HTR-8/SVneo (cell line): ENCODE results near the gene ZNF593OS.

Experiments used
- DNase-seq: peaks from one replicate; pipeline ENCODE4 v3.0.0; 2011; ENCODE audit warnings: low spot score, mixed read lengths; ENCODE audit not compliant: insufficient read length
- FAIRE-seq: peaks from 2 replicates; lab custom pipeline; 2011; peaks lifted over from hg19 to GRCh38; lab: Jason Lieb, UNC

Gene ZNF593OS

DNA sequence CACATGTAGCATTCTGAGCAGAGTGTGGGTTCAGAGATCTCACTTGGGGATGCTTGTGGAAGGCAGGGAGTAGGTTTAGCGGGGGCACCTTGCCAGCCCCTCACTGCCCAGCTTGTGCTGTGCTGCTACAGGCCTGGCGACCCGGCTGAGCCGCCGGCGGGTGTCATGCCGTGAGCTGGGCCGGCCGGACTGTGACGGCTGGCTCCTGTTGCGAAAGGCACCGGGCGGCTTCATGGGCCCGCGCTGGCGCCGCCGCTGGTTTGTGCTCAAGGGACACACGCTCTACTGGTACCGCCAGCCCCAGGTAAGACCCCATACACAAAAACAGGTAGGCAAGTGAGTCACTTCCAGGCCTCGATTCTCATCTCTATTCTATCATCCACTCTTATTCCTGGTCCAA lies 13.3 kb upstream of the ZNF593OS start:
- no peak for DNase-seq

DNA sequence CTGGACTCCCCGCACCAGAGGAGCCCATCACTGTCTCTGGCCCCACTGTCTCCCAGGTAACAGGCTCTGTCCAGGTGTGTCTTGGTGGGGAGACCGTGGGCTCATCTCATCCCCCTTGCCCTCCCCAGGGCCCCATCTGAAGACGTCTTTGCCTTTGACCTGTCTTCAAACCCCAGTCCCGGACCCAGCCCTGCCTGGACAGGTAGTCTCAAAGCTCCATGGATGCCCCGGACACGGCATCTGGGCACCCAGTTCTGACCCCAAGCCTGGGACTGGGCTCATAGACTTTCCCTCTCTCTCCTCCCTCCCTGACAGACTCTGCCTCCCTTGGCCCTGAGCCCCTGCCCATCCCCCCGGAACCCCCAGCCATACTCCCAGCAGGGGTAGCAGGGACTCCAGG lies 12.5 kb upstream of the ZNF593OS start:
- no peak for FAIRE-seq
- no peak for DNase-seq

More for the DNA sequence above, 13.3 kb upstream of the ZNF593OS start:
- no peak for FAIRE-seq

DNA sequence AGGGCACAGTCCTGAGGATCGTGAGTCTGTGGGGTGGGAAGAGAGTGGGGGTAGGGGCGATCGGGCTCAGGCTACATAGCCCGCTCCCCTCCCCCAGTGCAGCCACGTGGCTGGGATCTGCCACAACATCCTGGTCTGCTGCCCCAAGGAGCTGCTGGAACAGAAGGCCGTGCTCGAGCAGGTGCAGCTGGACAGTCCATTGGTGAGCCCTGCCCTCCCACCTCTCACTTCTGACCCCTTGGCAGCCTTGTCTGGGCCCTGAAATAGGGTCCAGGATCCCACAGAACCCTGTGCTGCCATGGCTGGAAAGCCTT lies 10.7 kb upstream of the ZNF593OS start:
- FAIRE-seq (no peak), DNase-seq (no peak)

DNA sequence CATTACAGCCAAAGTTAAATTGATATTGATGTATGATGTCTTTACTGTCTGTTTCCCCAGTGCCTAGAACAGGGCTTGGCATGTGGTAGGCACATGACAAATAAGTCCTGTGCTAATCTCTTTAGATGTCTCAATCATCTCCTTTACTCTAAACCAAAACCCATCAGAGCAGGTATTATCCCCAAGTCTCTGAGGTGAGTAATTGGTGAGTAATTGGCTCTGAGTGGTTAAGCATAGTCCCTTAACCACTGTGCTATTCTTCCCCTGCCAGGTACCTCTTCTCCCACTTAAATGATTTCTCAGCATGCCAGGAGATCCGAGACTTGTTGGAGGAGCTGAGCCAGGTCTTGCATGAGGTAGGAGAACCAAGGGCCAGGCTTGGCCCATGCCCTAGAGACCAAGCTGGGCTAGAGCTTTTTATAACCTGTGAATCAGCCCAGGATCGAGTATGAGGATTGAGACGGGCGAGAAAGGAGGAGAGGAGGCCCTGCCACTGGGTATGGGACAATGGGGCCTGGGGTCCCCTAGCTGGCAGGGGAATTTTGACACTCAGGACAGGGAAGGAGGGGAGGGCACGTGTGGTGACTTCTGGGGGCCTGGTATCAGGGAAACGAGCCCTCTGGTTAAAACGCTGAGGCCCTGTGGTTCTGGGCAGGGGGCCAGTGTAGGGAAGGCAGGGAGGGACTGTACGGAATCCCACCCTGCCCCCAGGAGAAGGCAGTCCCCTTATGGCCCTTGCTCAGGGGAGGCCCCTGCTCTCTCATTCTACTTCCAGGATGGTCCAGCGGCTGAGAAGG lies 10.2 kb upstream of the ZNF593OS start:
- DNase-seq (no peak), FAIRE-seq (no peak)

DNA sequence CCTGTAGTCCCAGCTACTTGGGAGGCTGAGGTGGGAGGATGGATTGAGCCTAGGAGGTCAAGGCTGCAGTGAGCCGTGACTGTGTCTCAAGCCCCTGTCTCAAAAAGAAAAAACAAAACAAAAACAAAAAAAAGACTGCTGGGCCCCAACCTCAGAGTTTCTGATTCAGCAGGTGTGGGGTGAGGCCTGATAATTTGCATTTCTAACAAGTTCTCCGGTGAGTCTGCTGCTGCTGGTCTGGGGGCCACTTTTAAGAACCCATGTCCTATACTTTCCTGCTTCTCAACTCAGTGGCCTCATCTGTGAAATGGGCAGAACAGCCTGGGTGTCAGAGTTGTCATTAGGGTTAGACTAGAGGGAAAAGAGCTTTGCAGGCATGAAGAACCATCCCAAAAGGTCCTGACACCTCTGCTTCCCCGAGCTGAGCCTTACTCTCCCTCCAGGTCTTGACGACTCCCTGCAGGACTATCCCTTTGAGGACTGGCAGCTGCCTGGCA lies 8.4 kb upstream of the ZNF593OS start:
- DNase-seq (no peak), FAIRE-seq (no peak)

- DNase-seq (no peak), FAIRE-seq (no peak)
Measured at GRCh38 chr1:26177182-26177684, 5.6 kb upstream of the ZNF593OS start, which contains the start of gene CNKSR1. CNKSR1 (plus strand) TSS chr1:26177491; CDS start chr1:26177548, 57 bp downstream.

- FAIRE-seq, result no peak
- DNase-seq, result no peak
Measured at GRCh38 chr1:26175346-26175745, 3.7 kb upstream of the ZNF593OS start.

GRCh38 chr1:26170472-26170821 lies 1.2 kb downstream of the ZNF593OS start:
- no peak for FAIRE-seq
- no peak for DNase-seq

- FAIRE-seq, result peak; percentile 97
- DNase-seq, result peak; percentile 94
Measured at GRCh38 chr1:26169669-26170471, 1.8 kb downstream of the ZNF593OS start, which contains the start of gene ZNF593. ZNF593 (plus strand) TSS chr1:26169908; CDS start chr1:26169984, 76 bp downstream.

DNA sequence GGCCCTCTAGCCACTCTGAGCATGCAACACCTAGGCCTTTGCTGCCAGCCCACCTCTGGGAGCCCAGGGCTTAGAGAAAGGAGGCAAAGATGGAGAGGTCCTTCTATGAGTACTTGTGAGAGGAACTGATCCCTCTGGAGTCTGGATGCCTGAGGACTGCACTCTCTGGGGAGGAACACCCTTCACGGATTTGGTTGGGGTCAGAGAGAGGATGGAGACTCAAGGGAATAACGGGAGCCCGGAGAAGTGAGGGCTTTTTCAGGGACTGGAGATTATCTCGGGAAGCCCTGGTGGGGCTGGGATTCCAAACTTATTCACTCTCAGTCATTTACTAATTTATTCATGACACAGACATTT lies 2.5 kb downstream of the ZNF593OS start:
- FAIRE-seq (no peak), DNase-seq (no peak)

- no peak for DNase-seq
- no peak for FAIRE-seq
Measured at GRCh38 chr1:26168410-26169197, 3.0 kb downstream of the ZNF593OS start, which contains the start of gene C1orf232. C1orf232 (minus strand) TSS chr1:26168963; CDS start chr1:26168499, 464 bp downstream.

DNA sequence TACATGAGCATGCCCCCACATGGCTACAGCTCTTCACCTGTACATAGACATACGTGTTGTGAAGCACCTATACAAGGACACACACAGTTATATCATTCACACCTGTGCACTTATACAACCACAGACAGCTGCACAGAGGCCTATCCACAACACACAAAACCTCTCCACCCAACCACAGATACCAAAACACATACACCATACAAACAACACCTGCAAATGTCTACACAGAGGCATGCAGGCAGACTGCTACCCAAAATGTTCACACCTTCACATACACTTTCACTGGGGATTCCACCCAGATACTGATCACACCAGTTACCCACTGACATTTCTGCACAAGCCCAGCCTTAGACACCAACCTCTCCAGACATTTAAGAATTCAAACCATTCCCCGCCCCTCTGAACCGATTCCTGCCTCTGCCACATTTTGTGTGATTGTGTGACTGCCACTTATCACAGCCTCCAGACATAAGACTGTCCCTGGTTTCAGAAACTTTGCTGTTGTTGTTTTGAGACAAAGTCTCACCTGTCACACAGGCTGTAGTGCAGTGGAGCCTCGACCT lies 4.8 kb downstream of the ZNF593OS start:
- FAIRE-seq (no peak), DNase-seq (no peak)

- FAIRE-seq (no peak), DNase-seq (no peak)
Measured at GRCh38 chr1:26164861-26165842, 6.5 kb downstream of the ZNF593OS start.

GRCh38 chr1:26164036-26164860 lies 7.4 kb downstream of the ZNF593OS start:
- FAIRE-seq (no peak), DNase-seq (no peak)

DNA sequence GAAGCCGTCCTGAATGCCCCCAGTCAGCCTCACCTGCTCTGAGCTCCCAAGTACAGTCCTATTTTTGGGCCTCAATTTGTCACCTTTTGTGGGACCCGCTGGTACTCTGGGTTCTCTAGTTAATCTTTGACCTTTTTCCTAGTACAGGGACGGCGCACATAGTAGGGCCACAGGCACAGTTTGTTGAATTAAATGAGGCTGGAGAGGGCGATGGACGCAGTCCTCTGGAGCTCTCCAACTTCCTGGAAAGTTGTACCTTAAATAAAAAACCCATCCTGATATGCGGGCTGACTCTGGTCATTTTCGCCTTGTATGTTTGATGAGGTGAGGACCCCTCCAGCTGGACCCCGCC lies 8.0 kb downstream of the ZNF593OS start:
- DNase-seq (no peak), FAIRE-seq (no peak)

DNA sequence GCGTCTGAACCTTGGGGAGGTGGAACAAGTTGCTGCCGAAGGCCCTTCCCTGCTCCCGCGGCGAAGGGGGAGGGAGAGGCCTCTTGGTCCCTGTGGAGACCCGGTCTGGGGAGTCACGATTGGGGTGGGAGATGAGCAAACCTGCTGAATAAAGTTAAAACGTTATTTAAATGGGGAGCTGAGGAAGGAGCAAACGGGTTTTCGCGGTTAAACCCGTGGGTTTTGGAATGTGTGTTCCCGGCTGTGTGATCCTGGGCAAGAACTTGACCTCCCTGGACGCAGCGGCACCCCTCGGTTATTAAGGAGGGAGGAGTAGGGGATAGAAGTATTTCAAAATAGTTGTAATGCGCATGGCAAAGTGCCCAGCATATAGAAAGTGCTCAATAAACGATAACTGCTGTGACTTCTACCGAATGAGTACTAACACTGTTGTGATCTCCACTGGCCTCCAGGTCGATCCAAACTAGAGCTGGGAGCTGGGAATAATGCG lies 9.4 kb downstream of the ZNF593OS start:
- DNase-seq (no peak), FAIRE-seq (no peak)

GRCh38 chr1:26161415-26162219 lies 10.0 kb downstream of the ZNF593OS start:
- DNase-seq, result no peak
- FAIRE-seq, result no peak
